Neuronal stem cell (in vitro differentiated cells): ENCODE data around the gene FHIT.

ENCODE experiments used
- DNase-seq: peaks from one replicate; pipeline ENCODE4 v3.0.0-alpha.2; 2013; ENCODE audit warnings: low spot score
- H2AFZ ChIP-seq: one replicate; pipeline ENCODE4 v1.6.1; 2013; ENCODE audit warnings: mild to moderate bottlenecking, low read length, inconsistent platforms
- H2AK5ac ChIP-seq: 2 replicates; pipeline ENCODE4 v1.6.1; 2013; ENCODE audit warnings: low read depth, mild to moderate bottlenecking, inconsistent platforms, low read length, moderate library complexity, mixed read lengths
- H2BK120ac ChIP-seq: 2 replicates; pipeline ENCODE4 v1.6.1; 2013; ENCODE audit warnings: low read depth, mild to moderate bottlenecking, inconsistent platforms, low read length, moderate library complexity, mixed read lengths
- H2BK12ac ChIP-seq: one replicate; pipeline ENCODE4 v1.6.1; 2013; ENCODE audit warnings: low read length, inconsistent platforms
- H2BK15ac ChIP-seq: 2 replicates; pipeline ENCODE4 v1.6.1; 2013; ENCODE audit warnings: mild to moderate bottlenecking, low read length, inconsistent platforms, mixed read lengths
- H2BK5ac ChIP-seq: one replicate; pipeline ENCODE4 v1.6.1; 2013; ENCODE audit warnings: inconsistent platforms, mild to moderate bottlenecking, low read length, moderate library complexity
- H3K14ac ChIP-seq: one replicate; pipeline ENCODE4 v1.6.1; 2013; ENCODE audit warnings: low read length, inconsistent platforms
- H3K18ac ChIP-seq: 2 replicates; pipeline ENCODE4 v1.6.1; 2013; ENCODE audit warnings: low read length, inconsistent platforms
- H3K23ac ChIP-seq: 2 replicates; pipeline ENCODE4 v1.6.1; 2013; ENCODE audit warnings: low read depth, mild to moderate bottlenecking, mixed read lengths, low read length, inconsistent platforms; ENCODE audit not compliant: poor library complexity
- H3K27ac ChIP-seq: replicated peaks from 3 replicates; pipeline ENCODE4 v1.5.1; 2013; ENCODE audit warnings: low read length, inconsistent platforms
- H3K27me3 ChIP-seq, 3 experiments: 2 replicates each; pipeline ENCODE4 v1.6.1; 2013; ENCODE audit warnings: low read length in 3 of 3, mild to moderate bottlenecking in 2 of 3, inconsistent platforms in 1 of 3, low read depth in 1 of 3, mixed read lengths in 1 of 3, moderate library complexity in 1 of 3; ENCODE audit not compliant: control insufficient read depth in 3 of 3, insufficient read depth in 3 of 3
- H3K36me3 ChIP-seq, 2 donors: replicated peaks in 1 of 2; 2 replicates each; pipeline ENCODE4 v1.6.1; 2013; ENCODE audit warnings: low read length in 2 of 2; ENCODE audit not compliant: control insufficient read depth in 2 of 2, insufficient read depth in 2 of 2
- H3K4ac ChIP-seq: 2 replicates; pipeline ENCODE4 v1.6.1; 2013; ENCODE audit warnings: inconsistent platforms, mild to moderate bottlenecking, low read length, moderate library complexity
- H3K4me1 ChIP-seq, 2 donors: 1 replicate in 1 of 2; 2 replicates in 1 of 2; pipeline ENCODE4 v1.6.1; 2013; ENCODE audit warnings: low read length in 2 of 2, low read depth in 1 of 2; ENCODE audit not compliant: control insufficient read depth in 2 of 2, insufficient read depth in 1 of 2
- H3K4me2 ChIP-seq: one replicate; pipeline ENCODE4 v1.6.1; 2013; ENCODE audit warnings: mild to moderate bottlenecking, low read length, inconsistent platforms; ENCODE audit not compliant: insufficient read depth, poor library complexity, severe bottlenecking
- H3K4me3 ChIP-seq, 2 donors: 2 replicates each; pipeline ENCODE4 v1.5.1; 2013; ENCODE audit warnings: low read length in 2 of 2, mild to moderate bottlenecking in 2 of 2, inconsistent platforms in 1 of 2, moderate library complexity in 1 of 2
- H3K79me1 ChIP-seq: one replicate; pipeline ENCODE4 v1.6.1; 2013; ENCODE audit warnings: low read depth, mild to moderate bottlenecking, inconsistent platforms, low read length, moderate library complexity
- H3K9ac ChIP-seq: one replicate; pipeline ENCODE4 v1.6.1; 2013; ENCODE audit warnings: mild to moderate bottlenecking, low read depth, low read length, inconsistent platforms; ENCODE audit not compliant: poor library complexity
- H3K9me3 ChIP-seq, 2 donors: replicated peaks in 1 of 2; 2 replicates each; pipeline versions ENCODE3 to v1.6.1; 2013; ENCODE audit warnings: low read length in 2 of 2, mild to moderate bottlenecking in 2 of 2, inconsistent platforms in 1 of 2, low read depth in 1 of 2, mixed read lengths in 1 of 2, moderate library complexity in 1 of 2; ENCODE audit not compliant: control insufficient read depth in 2 of 2, insufficient read depth in 1 of 2
- H4K8ac ChIP-seq: one replicate; pipeline ENCODE4 v1.6.1; 2013; ENCODE audit warnings: low read depth, mild to moderate bottlenecking, inconsistent platforms, low read length, moderate library complexity
- H4K91ac ChIP-seq: one replicate; pipeline ENCODE4 v1.6.1; 2013; ENCODE audit warnings: low read length, low read depth, mild to moderate bottlenecking, inconsistent platforms; ENCODE audit not compliant: poor library complexity
- WGBS, 2 donors: extraction: QIAGEN DNeasy Blood & Tissue Kit; methylation state at CpG; one replicate each; pipeline ENCODE4 v1.1.7; 2013; ENCODE audit warnings: missing lambda C conversion rate in 2 of 2, mixed read lengths in 1 of 2; ENCODE audit not compliant: insufficient read length in 2 of 2, insufficient replicate concordance in 1 of 2; ENCODE audit errors: extremely low coverage in 2 of 2; 5-methylcytosine and 5-hydroxymethylcytosine counted together

The FHIT gene

GRCh38 chr3:60399292-60399691 lies 852.0 kb downstream of the FHIT start:
- WGBS, 2 donors = no CpG with 5 or more reads among the region's 3 CpGs
- Histone ChIP-seq H2AK5ac (no peak overlapping the region), H2BK120ac (no peak overlapping the region), H3K36me3 (no peaks in the 10 kb centered on the region), H3K18ac (no peak overlapping the region), H2BK5ac (no peak overlapping the region), H3K23ac (no peak overlapping the region), H3K79me1 (no peaks in the 10 kb centered on the region), H4K91ac (no peak overlapping the region), H3K4me1 (peaks cover 0 to 10% of the 10 kb centered on the region in 2 donors), H2AFZ (no peak overlapping the region), H2BK12ac (no peak overlapping the region), H3K4ac (no peak overlapping the region), H2BK15ac (no peak overlapping the region), H3K27ac (no peak overlapping the region), H3K9ac (no peak overlapping the region), H3K14ac (no peak overlapping the region), H3K4me3 (no peak overlapping the region), H3K4me2 (no peak overlapping the region), H3K9me3 (no peaks in the 10 kb centered on the region), H4K8ac (no peak overlapping the region), H3K27me3 (no peaks in the 10 kb centered on the region)
- peak; percentile 4 for DNase-seq

GRCh38 chr3:60395173-60395762 lies 856.0 kb downstream of the FHIT start:
- Histone ChIP-seq H3K14ac (no peak overlapping the region), H3K9me3 (no peaks in the 10 kb centered on the region), H2BK12ac (no peak overlapping the region), H3K4ac (no peak overlapping the region), H4K91ac (no peak overlapping the region), H2BK15ac (no peak overlapping the region), H3K4me3 (no peak overlapping the region), H2BK5ac (no peak overlapping the region), H4K8ac (no peak overlapping the region), H3K27ac (no peak overlapping the region), H3K4me1 (peaks cover 0 to 7% of the 10 kb centered on the region in 2 donors), H2BK120ac (no peak overlapping the region), H3K79me1 (no peaks in the 10 kb centered on the region), H3K4me2 (no peak overlapping the region), H3K27me3 (no peaks in the 10 kb centered on the region), H3K18ac (no peak overlapping the region), H3K23ac (no peak overlapping the region), H2AK5ac (no peak overlapping the region), H3K9ac (no peak overlapping the region), H2AFZ (no peak overlapping the region), H3K36me3 (no peaks in the 10 kb centered on the region)
- DNase-seq = no peak
- WGBS, 2 donors = no CpG with 5 or more reads among the region's 4 CpGs

GRCh38 chr3:60393946-60394345 lies 857.3 kb downstream of the FHIT start:
- H3K4me1 ChIP-seq = peaks cover 0 to 4% of the 10 kb centered on the region in 2 donors
- no peak overlapping the region for H3K9ac ChIP-seq
- no peaks in the 10 kb centered on the region for H3K27me3 ChIP-seq
- H3K4ac ChIP-seq = no peak overlapping the region
- no peaks in the 10 kb centered on the region for H3K9me3 ChIP-seq
- H3K4me3 ChIP-seq = no peak overlapping the region
- no peak overlapping the region for H4K8ac ChIP-seq
- H2BK120ac ChIP-seq = no peak overlapping the region
- no peak overlapping the region for H2BK5ac ChIP-seq
- H2BK15ac ChIP-seq = no peak overlapping the region
- no peak overlapping the region for H3K23ac ChIP-seq
- H2AFZ ChIP-seq = no peak overlapping the region
- no peaks in the 10 kb centered on the region for H3K36me3 ChIP-seq
- H2AK5ac ChIP-seq = no peak overlapping the region
- no peak overlapping the region for H3K18ac ChIP-seq
- H3K4me2 ChIP-seq = no peak overlapping the region
- H3K79me1 ChIP-seq = no peaks in the 10 kb centered on the region
- H3K27ac ChIP-seq = no peak overlapping the region
- no peak for DNase-seq
- H2BK12ac ChIP-seq = no peak overlapping the region
- no peak overlapping the region for H4K91ac ChIP-seq
- no peak overlapping the region for H3K14ac ChIP-seq
- no CpG with 5 or more reads among the region's 1 CpG for WGBS, 2 donors

GRCh38 chr3:60392501-60392900 lies 858.8 kb downstream of the FHIT start:
- H3K4ac ChIP-seq = no peak overlapping the region
- no peak overlapping the region for H4K91ac ChIP-seq
- no peak overlapping the region for H3K4me2 ChIP-seq
- no peaks in the 10 kb centered on the region for H3K79me1 ChIP-seq
- no peak overlapping the region for H3K23ac ChIP-seq
- H3K4me3 ChIP-seq = no peak overlapping the region
- H2BK120ac ChIP-seq = no peak overlapping the region
- no peak overlapping the region for H4K8ac ChIP-seq
- no peak overlapping the region for H2BK15ac ChIP-seq
- DNase-seq = no peak
- no peak overlapping the region for H2BK12ac ChIP-seq
- H3K4me1 ChIP-seq = peaks cover 0 to 4% of the 10 kb centered on the region in 2 donors
- H3K9me3 ChIP-seq = no peaks in the 10 kb centered on the region
- H2AK5ac ChIP-seq = no peak overlapping the region
- no peaks in the 10 kb centered on the region for H3K27me3 ChIP-seq
- no peak overlapping the region for H3K9ac ChIP-seq
- H2BK5ac ChIP-seq = no peak overlapping the region
- no peaks in the 10 kb centered on the region for H3K36me3 ChIP-seq
- no peak overlapping the region for H2AFZ ChIP-seq
- WGBS, 2 donors = no CpG with 5 or more reads among the region's 2 CpGs
- H3K14ac ChIP-seq = no peak overlapping the region
- no peak overlapping the region for H3K18ac ChIP-seq
- no peak overlapping the region for H3K27ac ChIP-seq
